HG03095 (cell line): Measurements from ENCODE around the gene CARMIL3.
"Not testable (repeated sequence)": the region's sequence is repeated elsewhere in the genome, so short reads cannot be mapped to it uniquely, and the experiment has no call there.

ENCODE experiments used
- ATAC-seq: cut with Tn5 transposase; IDR thresholded peaks from one replicate; pipeline ENCODE4 v1.9.1; 2021; ENCODE audit warnings: moderate library complexity; ENCODE audit not compliant: unreplicated experiment

Gene CARMIL3, protein sequence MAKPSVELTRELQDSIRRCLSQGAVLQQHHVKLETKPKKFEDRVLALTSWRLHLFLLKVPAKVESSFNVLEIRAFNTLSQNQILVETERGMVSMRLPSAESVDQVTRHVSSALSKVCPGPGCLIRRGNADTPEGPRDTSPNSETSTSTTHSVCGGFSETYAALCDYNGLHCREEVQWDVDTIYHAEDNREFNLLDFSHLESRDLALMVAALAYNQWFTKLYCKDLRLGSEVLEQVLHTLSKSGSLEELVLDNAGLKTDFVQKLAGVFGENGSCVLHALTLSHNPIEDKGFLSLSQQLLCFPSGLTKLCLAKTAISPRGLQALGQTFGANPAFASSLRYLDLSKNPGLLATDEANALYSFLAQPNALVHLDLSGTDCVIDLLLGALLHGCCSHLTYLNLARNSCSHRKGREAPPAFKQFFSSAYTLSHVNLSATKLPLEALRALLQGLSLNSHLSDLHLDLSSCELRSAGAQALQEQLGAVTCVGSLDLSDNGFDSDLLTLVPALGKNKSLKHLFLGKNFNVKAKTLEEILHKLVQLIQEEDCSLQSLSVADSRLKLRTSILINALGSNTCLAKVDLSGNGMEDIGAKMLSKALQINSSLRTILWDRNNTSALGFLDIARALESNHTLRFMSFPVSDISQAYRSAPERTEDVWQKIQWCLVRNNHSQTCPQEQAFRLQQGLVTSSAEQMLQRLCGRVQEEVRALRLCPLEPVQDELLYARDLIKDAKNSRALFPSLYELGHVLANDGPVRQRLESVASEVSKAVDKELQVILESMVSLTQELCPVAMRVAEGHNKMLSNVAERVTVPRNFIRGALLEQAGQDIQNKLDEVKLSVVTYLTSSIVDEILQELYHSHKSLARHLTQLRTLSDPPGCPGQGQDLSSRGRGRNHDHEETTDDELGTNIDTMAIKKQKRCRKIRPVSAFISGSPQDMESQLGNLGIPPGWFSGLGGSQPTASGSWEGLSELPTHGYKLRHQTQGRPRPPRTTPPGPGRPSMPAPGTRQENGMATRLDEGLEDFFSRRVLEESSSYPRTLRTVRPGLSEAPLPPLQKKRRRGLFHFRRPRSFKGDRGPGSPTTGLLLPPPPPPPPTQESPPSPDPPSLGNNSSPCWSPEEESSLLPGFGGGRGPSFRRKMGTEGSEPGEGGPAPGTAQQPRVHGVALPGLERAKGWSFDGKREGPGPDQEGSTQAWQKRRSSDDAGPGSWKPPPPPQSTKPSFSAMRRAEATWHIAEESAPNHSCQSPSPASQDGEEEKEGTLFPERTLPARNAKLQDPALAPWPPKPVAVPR (N-terminal part only)

DNA sequence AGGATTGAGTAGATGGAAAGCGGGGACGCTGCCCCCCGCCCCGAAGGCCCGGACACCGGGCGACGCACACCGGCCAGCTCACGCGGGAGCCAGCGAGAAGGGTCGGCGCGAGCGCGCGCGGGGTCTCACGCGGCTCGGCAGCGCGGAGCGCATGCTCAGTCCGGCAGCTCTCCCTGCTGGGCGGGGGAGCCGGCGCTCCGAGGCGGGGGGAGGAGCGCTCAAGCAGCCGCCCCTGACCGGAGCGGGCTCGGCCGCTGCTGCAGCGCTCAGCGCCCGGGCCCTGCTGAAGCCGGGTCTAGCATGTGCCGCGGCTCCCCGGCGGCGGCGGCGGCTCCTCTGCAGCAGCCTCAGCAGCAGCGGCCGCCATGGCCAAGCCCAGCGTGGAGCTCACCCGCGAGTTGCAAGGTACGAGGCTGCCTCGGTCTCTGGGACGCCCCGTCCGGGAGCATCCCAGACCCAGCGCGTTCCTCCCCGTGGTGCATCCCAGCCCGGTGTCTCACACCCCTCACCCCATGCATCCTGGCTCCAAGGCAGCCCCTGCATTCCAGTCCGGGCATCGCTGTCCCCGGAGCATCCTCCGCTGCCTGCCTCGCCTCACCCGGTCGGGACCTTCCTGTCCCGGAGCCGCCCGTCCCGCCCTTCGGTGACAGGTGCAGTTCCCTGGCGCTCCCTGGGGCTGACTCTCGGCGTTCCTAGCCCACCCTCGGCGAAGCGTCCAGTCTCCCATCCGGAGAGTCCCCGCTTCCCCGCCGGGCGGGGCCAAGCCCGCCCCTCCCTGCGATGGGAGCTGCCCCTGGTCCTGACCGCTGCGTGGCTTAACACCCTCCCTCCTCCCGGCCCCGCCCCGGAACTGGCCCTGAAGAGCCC is at the start of gene CARMIL3:
TSS of gene CARMIL3 (plus strand) at position 221 of the 867 bp plus-strand sequence. CDS start at position 366, 145 bp downstream.
- peak; percentile 63 for ATAC-seq

DNA sequence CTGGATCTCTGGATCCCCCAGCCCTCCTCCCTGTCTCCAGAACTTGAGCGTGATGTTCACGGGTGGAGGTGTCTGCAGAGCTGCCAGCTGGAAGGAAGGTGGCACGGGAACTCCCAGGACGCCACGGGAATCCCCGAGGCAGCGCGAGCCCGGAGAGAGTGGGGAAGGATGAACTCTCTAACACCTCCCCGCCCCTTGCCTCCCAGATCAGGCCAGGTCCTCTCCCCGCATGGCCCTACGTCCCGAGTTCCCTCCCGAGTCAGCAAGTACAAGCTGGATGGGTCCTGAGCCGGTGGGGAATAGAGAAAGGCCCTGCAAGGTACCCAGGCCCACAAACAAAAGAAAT is 45.4 kb upstream of the CARMIL3 start:
- ATAC-seq, result peak; percentile 34

DNA sequence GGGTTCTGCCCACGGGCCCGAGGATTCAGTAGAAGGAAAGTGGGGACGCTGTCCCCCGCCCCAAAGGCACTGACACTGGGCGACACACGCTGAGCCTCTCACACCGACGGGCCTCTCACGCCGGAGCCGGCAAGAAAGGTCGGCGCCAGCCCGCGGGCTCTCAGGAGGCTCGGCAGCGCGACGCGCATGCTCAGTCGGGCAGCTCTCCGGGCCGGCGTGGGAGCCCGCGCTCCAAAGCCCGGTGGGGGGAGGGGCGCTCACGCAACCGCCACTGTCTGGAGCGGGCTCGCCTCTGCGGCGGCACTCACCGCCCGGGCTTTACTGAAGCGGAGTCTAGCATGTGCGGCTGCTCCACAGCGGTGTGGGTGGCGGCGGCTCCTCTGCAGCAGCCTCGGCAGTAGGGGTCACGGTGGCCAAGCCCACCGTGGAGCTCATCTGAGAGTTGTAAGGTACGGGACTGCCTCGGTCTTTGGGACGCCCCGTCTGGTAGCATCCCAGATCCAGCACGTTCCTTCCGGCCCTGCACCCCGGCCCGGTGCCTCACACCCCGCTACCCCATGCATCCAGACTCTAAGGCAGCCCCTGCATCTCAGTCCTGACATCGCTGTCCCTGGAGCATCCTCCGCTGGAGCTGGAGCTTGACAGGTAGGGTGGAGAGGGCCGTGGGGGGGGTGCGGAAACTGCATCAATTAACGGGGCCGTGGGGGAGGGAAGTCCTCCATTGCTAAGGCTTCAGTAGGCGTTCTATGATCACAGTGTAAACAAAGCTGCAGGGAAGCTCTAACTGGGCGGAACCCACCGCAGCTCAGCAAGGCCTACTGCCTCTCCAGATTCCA is 44.8 kb upstream of the CARMIL3 start:
- peak; percentile 74 for ATAC-seq

DNA sequence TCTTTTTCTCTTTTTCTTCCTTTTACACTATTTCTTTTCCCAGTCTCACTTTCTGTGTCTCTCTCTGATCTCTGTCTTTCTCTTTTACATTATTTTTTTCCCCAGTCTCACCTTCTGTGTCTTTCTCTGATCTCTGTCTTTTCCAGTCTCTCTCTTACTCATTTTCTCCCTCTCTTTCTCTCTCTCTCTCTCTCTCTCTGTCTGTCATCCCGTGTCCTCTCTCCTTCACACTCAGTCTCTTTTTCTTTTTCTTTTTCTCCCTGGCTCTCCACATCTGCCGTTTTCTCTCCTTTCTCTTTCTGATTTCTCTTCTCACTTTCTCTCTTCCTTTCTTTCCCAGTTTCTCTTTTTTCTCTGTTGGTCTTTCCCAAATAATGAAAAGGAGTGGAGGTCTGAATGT is 40.8 kb upstream of the CARMIL3 start:
- ATAC-seq, result no peak

DNA sequence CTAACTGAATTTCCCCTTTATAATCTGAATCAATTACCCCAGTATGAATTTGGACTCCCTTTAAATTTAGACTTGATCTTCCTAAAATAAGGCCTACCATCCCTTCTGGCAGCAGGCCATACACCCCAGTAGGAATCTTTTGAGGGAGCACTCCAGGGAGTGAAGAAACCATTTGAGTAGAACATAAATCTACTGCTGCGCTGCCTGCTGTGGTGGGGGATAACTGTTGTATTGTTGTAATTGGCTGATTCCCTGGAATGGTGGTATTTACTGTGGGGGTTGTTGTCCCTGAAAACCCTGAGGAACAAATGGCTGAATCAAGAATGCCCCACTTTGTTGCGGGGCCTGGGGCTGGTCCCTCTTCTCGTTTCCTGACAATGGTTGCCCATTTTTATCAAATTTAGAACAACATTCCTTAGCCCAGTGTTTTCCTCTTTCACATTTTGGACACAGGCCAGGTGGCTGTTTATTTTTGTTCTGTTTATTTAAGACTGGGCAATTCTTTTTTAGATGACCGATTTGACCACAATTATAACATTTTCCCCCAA is 39.0 kb upstream of the CARMIL3 start:
- ATAC-seq, result not testable (repeated sequence)

DNA sequence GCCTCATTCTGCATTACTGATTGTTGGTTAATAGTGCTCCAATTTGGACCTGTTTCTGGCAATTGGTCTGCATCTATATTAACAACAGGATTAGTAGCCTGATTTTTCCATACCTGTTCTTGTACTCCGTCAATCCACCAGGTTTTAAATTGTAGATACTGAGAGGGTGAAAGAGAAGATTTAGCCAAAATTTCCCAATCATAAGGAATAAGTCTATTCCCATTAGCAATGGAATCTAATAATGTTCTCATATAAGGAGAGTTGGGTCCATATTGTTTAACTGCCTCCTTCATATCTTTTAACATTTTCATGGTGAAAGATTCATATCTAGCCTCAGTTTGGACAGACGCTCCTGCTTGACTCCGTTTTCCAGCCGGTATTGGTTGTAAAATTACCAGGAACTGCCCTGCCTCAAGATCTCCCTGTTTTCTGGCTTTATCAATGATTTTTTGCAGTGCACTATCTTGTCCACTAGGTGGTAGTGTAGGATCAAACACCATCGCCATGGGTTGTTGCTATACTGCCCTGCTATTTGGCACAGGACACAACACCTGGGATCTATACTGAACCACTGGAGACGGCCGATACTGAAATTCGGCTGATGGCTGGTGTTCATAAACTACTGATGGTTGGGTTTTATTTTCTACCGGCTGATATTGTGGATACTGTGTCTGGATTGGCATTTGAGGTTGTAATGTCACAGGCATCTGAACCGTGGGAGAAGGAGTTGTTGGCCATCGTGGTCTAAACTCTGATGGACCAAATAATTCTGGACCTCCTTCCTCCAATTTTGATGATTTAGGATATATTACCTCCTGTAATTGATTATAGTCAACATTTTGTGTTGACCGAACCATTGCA is 37.9 kb upstream of the CARMIL3 start:
- no peak for ATAC-seq

DNA sequence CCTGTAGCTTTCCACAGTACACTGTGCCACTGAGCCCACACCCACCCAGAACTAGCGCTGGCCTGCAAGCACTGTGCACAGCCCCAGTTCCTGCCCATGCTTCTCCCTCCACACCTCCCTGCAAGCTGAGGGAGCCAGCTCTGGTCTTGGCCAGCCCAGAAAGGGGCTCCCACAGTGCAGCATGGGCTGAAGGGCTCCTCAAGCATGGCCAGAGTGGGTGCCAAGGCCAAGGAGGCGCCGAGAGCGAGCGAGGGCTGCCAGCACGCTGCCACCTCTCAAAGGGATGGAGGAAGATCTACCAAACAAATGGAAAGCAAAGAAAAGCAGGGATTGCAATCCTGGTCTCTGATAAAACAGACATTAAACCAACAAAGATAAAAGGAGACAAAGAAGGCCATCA is 36.1 kb upstream of the CARMIL3 start:
- ATAC-seq, result not testable (repeated sequence)

DNA sequence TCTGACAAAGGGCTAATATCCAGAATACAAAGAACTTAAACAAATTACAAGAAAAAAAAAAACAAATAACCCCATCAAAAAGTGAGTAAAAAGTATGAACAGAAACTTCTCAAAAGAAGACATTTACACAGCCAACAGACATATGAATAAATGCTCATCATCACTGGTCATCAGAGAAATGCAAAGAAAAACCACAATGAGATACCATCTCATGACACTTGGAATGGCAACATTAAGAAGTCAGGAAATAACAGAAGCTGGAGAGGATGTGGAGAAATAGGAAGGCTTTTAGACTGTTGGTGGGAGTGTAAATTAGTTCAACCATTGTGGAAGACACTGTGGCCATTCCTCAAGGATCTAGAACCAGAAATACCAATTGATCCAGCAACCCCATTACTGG is 32.8 kb upstream of the CARMIL3 start:
- ATAC-seq, result not testable (repeated sequence)

DNA sequence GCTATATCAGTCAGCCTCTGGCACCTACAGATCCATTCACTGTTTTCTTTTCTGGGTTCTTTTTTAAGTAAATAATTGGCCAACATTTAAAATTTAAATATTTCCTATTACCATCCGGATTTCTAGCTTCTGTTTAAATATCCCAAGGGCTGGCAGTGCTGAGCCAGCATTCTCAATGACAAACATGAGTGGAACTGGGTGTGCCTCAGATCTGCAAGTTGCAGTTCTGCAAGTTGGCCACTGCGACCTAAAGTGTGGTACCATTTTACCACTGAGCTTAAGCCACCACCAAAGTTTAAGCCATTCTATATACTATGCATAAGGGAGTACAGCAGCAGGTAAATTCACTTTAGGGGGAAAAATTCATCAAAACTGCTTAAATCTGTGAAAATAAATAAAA is 31.9 kb upstream of the CARMIL3 start:
- not testable (repeated sequence) for ATAC-seq

DNA sequence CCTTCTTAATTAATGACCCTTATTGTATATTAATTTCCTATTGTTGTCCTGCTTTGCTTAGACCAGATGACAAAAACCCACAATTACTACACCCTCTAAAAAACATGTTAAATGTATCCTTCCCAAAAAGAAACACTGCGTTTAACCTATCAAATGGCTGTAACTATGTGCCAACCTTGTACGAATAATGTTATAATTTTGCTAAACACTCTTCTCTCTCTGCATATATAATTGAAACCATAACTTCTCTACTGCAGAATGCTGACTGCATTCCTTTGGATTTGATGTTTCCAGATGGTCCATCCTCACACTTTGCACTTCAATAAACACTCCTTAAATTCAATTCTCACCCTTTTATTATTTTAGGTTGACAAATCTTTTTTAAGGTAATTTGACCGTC is 31.3 kb upstream of the CARMIL3 start:
- not testable (repeated sequence) for ATAC-seq

DNA sequence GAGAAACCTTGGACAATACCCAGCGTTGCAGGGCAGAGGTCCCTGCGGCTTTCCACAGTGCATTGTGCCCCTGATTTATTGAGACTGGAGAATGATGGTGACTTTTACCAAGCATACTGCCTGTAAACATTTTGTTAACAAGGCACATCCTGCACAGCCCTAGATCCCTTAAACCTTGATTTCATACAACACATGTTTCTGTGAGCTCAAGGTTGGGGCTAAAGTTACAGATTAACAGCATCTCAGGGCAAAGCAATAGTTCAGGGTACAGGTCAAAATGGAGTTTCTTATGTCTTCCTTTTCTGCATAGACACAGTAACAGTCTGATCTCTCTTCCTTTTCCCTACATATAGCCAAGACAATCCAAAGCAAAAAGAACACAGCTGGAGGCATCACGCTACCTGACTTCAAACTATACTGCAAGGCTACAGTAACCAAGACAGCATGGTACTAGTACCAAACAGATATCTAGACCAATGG is 26.8 kb upstream of the CARMIL3 start:
- ATAC-seq, result not testable (repeated sequence)

DNA sequence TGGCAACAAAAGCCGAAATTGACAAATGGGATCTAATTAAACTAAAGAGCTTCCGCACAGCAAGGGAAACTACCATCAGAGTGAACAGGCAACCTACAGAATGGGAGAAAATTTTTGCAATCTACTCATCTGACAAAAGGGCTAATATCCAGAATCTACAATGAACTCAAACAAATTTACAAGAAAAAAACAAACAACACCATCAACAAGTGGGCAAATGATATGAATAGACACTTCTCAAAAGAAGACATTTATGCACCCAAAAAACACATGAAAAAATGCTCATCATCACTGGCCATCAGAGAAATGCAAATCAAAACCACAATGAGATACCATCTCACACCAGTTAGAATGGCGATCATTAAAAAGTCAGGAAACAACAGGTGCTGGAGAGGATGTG is 22.1 kb upstream of the CARMIL3 start:
- ATAC-seq, result not testable (repeated sequence)

DNA sequence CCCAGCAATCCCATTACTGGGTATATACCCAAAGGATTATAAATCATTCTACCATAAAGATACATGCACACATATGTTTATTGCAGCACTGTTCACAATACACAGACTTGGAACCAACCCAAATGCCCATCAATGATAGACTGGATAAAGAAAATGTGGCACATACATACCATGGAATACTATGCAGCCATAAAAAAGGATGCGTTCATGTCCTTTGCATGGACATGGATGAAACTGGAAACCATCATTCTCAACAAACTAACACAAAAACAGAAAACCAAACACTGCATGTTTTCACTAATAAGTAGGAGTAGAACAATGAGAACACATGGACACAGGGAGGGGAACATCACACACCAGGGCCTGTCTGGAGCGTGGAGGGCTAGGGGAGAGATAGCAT is 20.5 kb upstream of the CARMIL3 start:
- ATAC-seq, result not testable (repeated sequence)

DNA sequence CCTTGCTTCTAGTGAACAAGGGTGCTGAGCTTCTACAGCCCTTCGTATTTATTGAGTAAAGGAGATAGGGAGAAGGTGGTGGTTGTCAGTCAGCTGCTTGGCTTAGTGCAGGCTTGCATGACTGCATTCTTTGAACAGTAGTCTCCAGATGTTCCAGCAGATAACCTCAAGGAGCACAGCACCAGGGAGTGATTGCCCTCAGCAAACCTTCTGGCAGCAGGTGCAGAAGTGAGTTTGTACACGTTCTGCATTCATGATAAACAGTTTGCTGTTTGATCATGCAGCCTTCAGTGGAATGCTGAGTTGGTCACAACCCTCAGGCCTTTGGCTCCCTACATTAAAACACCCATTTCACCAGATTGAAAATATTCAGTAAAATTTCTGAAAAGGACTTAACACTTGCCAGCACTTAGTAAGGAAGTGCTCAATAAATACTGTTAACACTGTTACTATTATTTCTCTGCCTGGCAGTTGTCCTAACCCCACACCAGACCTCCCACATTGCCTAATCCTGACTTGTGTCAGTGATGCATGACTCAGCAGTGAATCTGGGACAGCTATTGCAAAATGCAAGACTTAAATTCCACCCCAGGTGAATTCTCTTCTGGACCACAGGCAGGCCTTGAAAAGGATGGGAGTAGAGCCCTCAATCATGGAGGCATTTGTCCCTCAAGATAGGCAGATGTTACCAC is 18.9 kb upstream of the CARMIL3 start:
- no peak for ATAC-seq

DNA sequence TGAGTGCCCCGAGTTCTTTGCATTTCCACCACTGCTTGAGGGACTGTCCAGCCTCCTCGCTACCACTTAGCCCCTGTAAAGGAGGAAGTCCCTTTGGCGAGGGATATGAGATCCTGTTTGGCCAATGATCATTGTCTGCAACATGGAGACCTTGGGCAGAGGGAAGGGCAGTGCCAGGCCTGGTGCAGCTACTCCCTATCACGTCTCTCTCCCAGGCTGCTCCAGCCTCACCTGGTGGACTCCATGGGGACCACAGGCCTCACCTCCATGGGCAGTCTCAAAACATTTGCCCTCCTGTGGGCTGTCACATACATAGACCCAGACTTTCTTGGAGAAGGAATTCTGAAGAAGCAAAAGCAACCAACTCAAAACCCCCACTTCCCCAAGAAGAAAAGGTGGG is 16.0 kb upstream of the CARMIL3 start:
- peak; percentile 8 for ATAC-seq

DNA sequence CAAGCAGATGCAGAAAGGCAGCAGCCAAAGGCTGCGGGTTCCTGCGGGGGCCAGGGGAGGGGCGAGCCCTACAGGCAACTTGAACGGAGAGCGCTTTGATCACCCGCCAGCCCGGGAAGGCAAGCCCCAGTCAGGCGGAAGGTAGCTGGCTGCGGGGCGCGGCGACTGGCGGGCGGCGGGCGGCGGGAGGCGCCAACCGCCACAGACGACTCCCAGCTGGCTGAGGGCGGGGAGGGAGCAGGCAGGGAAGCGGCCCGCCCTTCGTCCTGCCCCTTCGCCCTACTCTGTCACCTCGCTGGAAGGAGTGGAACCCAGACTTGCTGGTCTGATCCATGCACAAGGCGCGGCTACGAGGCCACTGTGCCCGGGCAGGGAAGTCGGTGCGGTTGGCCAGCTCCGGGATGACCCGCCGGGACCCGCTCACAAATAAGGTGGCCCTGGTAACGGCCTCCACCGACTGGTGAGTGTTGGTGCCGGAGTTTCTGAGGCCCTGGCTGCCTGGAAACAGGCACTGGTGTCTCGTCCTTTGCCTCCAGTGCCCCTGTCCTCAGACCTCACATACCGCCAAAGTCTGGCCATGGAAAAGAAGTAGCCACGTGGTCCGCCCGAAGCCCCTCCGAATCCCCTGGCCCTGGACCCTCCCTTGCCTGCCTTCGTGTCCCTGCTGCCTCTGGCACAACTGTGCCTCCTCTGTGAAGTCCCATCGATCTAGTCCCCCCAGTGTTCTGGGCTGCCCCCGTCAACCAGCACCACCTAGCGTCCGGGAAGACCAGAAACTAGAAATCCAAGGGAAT is 15.4 kb upstream of the CARMIL3 start:
- ATAC-seq, result peak; percentile 49
